Large intestine (tissue), 3 donors: ENCODE measurements around the gene GMDS. TPM values are rescaled to one million over a fixed set of nuclear protein-coding genes. Genes with fewer than 3 reads are reported as not detected.

Experiments
- DNase-seq, 2 donors: peaks; one replicate each; pipeline versions ENCODE4 v3.0.0 to v3.0.0-alpha.2; 2013
- H3K27ac ChIP-seq: one replicate; pipeline ENCODE4 v1.5.1; 2013; ENCODE audit warnings: low read length
- H3K27me3 ChIP-seq: 2 replicates; pipeline ENCODE4 v1.6.1; 2013; ENCODE audit warnings: low read length; ENCODE audit not compliant: control insufficient read depth, insufficient read depth
- H3K36me3 ChIP-seq: 2 replicates; pipeline ENCODE4 v1.6.1; 2013; ENCODE audit warnings: low read length; ENCODE audit not compliant: control insufficient read depth, insufficient read depth
- H3K4me1 ChIP-seq: one replicate; pipeline ENCODE4 v1.6.1; 2013; ENCODE audit warnings: low read length; ENCODE audit not compliant: control insufficient read depth, insufficient read depth
- H3K4me3 ChIP-seq: one replicate; pipeline ENCODE4 v1.5.1; 2013; ENCODE audit warnings: low read length
- H3K9me3 ChIP-seq: one replicate; pipeline ENCODE4 v1.6.1; 2013; ENCODE audit warnings: mild to moderate bottlenecking, low read depth, low read length, moderate library complexity; ENCODE audit not compliant: control insufficient read depth
- WGBS: methylation state at CpG from one replicate; pipeline ENCODE4 v1.1.5; 2013; ENCODE audit warnings: low lambda C conversion rate; ENCODE audit not compliant: insufficient coverage; 5-methylcytosine and 5-hydroxymethylcytosine counted together
- polyA plus RNA-seq: library from polyadenylated mRNA; unstranded; fragments of 120-200 nt; gene quantifications from one replicate; pipeline ENCODE4 v1.2.1, GENCODE V29; 2013

The GMDS gene
- polyA plus RNA-seq, 1 donor = 58.9 TPM

GRCh38 chr6:1630771-1631217, 614.6 kb downstream of the GMDS start:
- WGBS = no CpG with 5 or more reads among the region's 11 CpGs
- Histone ChIP-seq H3K36me3 (no peaks in the 10 kb centered on the region), H3K4me1 (no peaks in the 10 kb centered on the region), H3K9me3 (no peaks in the 10 kb centered on the region), H3K27ac (no peak overlapping the region), H3K27me3 (peaks cover 44% of the 10 kb centered on the region), H3K4me3 (no peak overlapping the region)
- no peak for DNase-seq

GRCh38 chr6:1630212-1630770, 615.1 kb downstream of the GMDS start:
- no CpG with 5 or more reads among the region's 10 CpGs for WGBS
- H3K9me3 ChIP-seq = no peaks in the 10 kb centered on the region
- H3K27me3 ChIP-seq = peaks cover 49% of the 10 kb centered on the region
- H3K27ac ChIP-seq = no peak overlapping the region
- H3K36me3 ChIP-seq = no peaks in the 10 kb centered on the region
- no peak overlapping the region for H3K4me3 ChIP-seq
- no peak for DNase-seq
- H3K4me1 ChIP-seq = peaks cover 3% of the 10 kb centered on the region

GRCh38 chr6:1629316-1629715, 616.1 kb downstream of the GMDS start:
- Histone ChIP-seq H3K36me3 (no peaks in the 10 kb centered on the region), H3K27me3 (peaks cover 58% of the 10 kb centered on the region), H3K4me1 (peaks cover 5% of the 10 kb centered on the region), H3K9me3 (peaks cover 7% of the 10 kb centered on the region), H3K4me3 (no peak overlapping the region), H3K27ac (no peak overlapping the region)
- no peak for DNase-seq
- 100% methylated on average over 2 of the region's 14 CpGs for WGBS

- peaks cover 5% of the 10 kb centered on the region for H3K4me1 ChIP-seq
- H3K27me3 ChIP-seq = peaks cover 72% of the 10 kb centered on the region
- H3K9me3 ChIP-seq = peaks cover 13% of the 10 kb centered on the region
- no peak overlapping the region for H3K27ac ChIP-seq
- no peak overlapping the region for H3K4me3 ChIP-seq
- 40% methylated on average over 1 of the region's 10 CpGs for WGBS
- H3K36me3 ChIP-seq = no peaks in the 10 kb centered on the region
- DNase-seq = no peak
Observed at GRCh38 chr6:1627827-1628560, 617.4 kb downstream of the GMDS start.

GRCh38 chr6:1626481-1626880, 618.9 kb downstream of the GMDS start:
- H3K36me3 ChIP-seq = peaks cover 2% of the 10 kb centered on the region
- H3K27ac ChIP-seq = no peak overlapping the region
- H3K4me3 ChIP-seq = no peak overlapping the region
- DNase-seq = no peak
- H3K27me3 ChIP-seq = peaks cover 87% of the 10 kb centered on the region
- peaks cover 5% of the 10 kb centered on the region for H3K4me1 ChIP-seq
- peaks cover 13% of the 10 kb centered on the region for H3K9me3 ChIP-seq
- WGBS = no CpG with 5 or more reads among the region's 4 CpGs

- H3K4me3 ChIP-seq = no peak overlapping the region
- DNase-seq = no peak
- H3K27me3 ChIP-seq = peaks cover 89% of the 10 kb centered on the region
- H3K27ac ChIP-seq = no peak overlapping the region
- H3K9me3 ChIP-seq = peaks cover 16% of the 10 kb centered on the region
- peaks cover 2% of the 10 kb centered on the region for H3K36me3 ChIP-seq
- H3K4me1 ChIP-seq = peaks cover 5% of the 10 kb centered on the region
- WGBS = 47% methylated on average over 8 of the region's 18 CpGs
Observed at GRCh38 chr6:1625794-1626435, 619.5 kb downstream of the GMDS start.

GRCh38 chr6:1624851-1625781, 620.3 kb downstream of the GMDS start:
- peak in 1 of 2 donors; percentile 57 for DNase-seq
- no peak overlapping the region for H3K27ac ChIP-seq
- H3K36me3 ChIP-seq = peaks cover 2% of the 10 kb centered on the region
- H3K4me1 ChIP-seq = peaks cover 5% of the 10 kb centered on the region
- no CpG with 5 or more reads among the region's 53 CpGs for WGBS
- H3K4me3 ChIP-seq = peak overlapping the region; percentile 42
- H3K27me3 ChIP-seq = peaks cover 94% of the 10 kb centered on the region
- peaks cover 23% of the 10 kb centered on the region for H3K9me3 ChIP-seq

- H3K4me1 ChIP-seq = peaks cover 9% of the 10 kb centered on the region
- WGBS = 0% methylated on average over 1 of the region's 66 CpGs
- peak in 1 of 2 donors; percentile 39 for DNase-seq
Observed at GRCh38 chr6:1624058-1624850, 621.2 kb downstream of the GMDS start.

GRCh38 chr6:1623769-1624057, 621.7 kb downstream of the GMDS start:
- H3K9me3 ChIP-seq = peaks cover 32% of the 10 kb centered on the region
- H3K4me3 ChIP-seq = no peak overlapping the region
- peaks cover 99% of the 10 kb centered on the region for H3K27me3 ChIP-seq
- no peak overlapping the region for H3K27ac ChIP-seq
- peaks cover 9% of the 10 kb centered on the region for H3K4me1 ChIP-seq
- WGBS = no CpG with 5 or more reads among the region's 12 CpGs
- peaks cover 2% of the 10 kb centered on the region for H3K36me3 ChIP-seq
- DNase-seq = no peak

More at GRCh38 chr6:1624058-1624850, 621.2 kb downstream of the GMDS start:
- Histone ChIP-seq H3K27me3 (peaks cover 99% of the 10 kb centered on the region), H3K36me3 (peaks cover 2% of the 10 kb centered on the region), H3K9me3 (peaks cover 27% of the 10 kb centered on the region), H3K4me3 (peak overlapping the region; percentile 16), H3K27ac (no peak overlapping the region)
